HCT116 (cell line): ENCODE results near the gene CDK10. TPM values are rescaled to one million over a fixed set of nuclear protein-coding genes. Genes with fewer than 3 reads are reported as not detected.
A peak's percentile ranks its signal among the peaks of the same experiment; 100 is the strongest.

ENCODE experiments used
- ATAC-seq: fragments of 200-7000 bp; cut with Tn5 transposase; 2 replicates; pipeline ENCODE4 v1.9.1; 2020; ENCODE audit warnings: mild to moderate bottlenecking, moderate library complexity
- BruUV-seq: library from RNA; stranded (reverse); fragments of 400-500 nt; replicated peaks from 2 replicates; lab custom pipeline; 2021; lab: Mats Ljungman, UMichigan
- CTCF ChIA-PET: fragments of 300-600 bp; sonication (Branson Sonifier 250); formaldehyde crosslinking; loops from one replicate; lab custom pipeline; 2021; ENCODE audit warnings: antibody characterized with exemption; lab: Charles Lee
- POLR2A ChIA-PET: fragments of 300-600, 350-600 bp; sonication (Branson Sonifier 250); formaldehyde crosslinking; loops from one replicate; lab custom pipeline; 2021; ENCODE audit warnings: antibody characterized with exemption; lab: Charles Lee
- RAD21 ChIA-PET, 2 experiments: fragments of 300-600 bp; sonication (Branson Sonifier 250); formaldehyde crosslinking; loops; one replicate each; lab custom pipeline; 2023; ENCODE audit warnings: low total read pairs in 2 of 2; ENCODE audit not compliant: uncharacterized antibody in 2 of 2, unreplicated experiment in 2 of 2, low non-redundant PET in 1 of 2; lab: Charles Lee
- DNase-seq: peaks from one replicate; pipeline ENCODE4 v3.0.0-alpha.2; 2010; ENCODE audit warnings: low read depth, low spot score
- H2AFZ ChIP-seq: fragments of 200-600 bp; shearing (Covaris generic), sonication (generic); 2 replicates; pipeline ENCODE4 v1.6.1; 2017; ENCODE audit warnings: low read depth, mixed run types, mixed read lengths, antibody characterized with exemption, low read length; ENCODE audit not compliant: poor library complexity, severe bottlenecking
- H3K27ac ChIP-seq: 2 replicates; pipeline ENCODE4 v1.5.1; 2012; ENCODE audit warnings: low read depth, low read length
- H3K27me3 ChIP-seq: fragments of 200-600 bp; sonication (generic); 2 replicates; pipeline ENCODE4 v1.6.1; 2016; ENCODE audit warnings: mixed run types, low read length, mixed read lengths; ENCODE audit not compliant: insufficient read depth
- H3K36me3 ChIP-seq, 2 experiments: fragments of 200-500 bp in 1 of 2; fragments of 200-600 bp in 1 of 2; sonication (Bioruptor generic) in 1 of 2; sonication (generic) in 1 of 2; 2 replicates each; pipeline versions ENCODE4 v1.5.1 to v1.6.1; 2014 to 2016; ENCODE audit warnings: low read length in 2 of 2, inconsistent platforms in 1 of 2, mixed read lengths in 1 of 2, mixed run types in 1 of 2; ENCODE audit not compliant: insufficient read depth in 2 of 2, control insufficient read depth in 1 of 2
- H3K4me1 ChIP-seq, 2 experiments: fragments of 200-600 bp in 1 of 2; sonication (generic) in 1 of 2; 2 replicates each; pipeline versions ENCODE4 v1.5.1 to v1.6.1; 2012 to 2017; ENCODE audit warnings: low read length in 2 of 2, inconsistent platforms in 1 of 2, mild to moderate bottlenecking in 1 of 2, mixed read lengths in 1 of 2, mixed run types in 1 of 2, moderate library complexity in 1 of 2; ENCODE audit not compliant: insufficient read depth in 2 of 2, control insufficient read depth in 1 of 2
- H3K4me2 ChIP-seq: fragments of 200-600 bp; sonication (generic); 2 replicates; pipeline ENCODE4 v1.6.1; 2017; ENCODE audit warnings: mixed run types, low read length, mixed read lengths
- H3K4me3 ChIP-seq, 2 experiments: fragments of 200-600 bp in 1 of 2; sonication (generic) in 1 of 2; replicated peaks in 1 of 2; 2 replicates each; pipeline ENCODE4 v1.5.1; 2011 to 2016; ENCODE audit warnings: low read length in 2 of 2, control low read depth in 1 of 2, low read depth in 1 of 2, mild to moderate bottlenecking in 1 of 2, mixed read lengths in 1 of 2, mixed run types in 1 of 2
- H3K79me2 ChIP-seq: fragments of 200-600 bp; sonication (generic); 2 replicates; pipeline ENCODE4 v1.6.1; 2017; ENCODE audit warnings: mild to moderate bottlenecking, mixed run types, low read length, moderate library complexity, mixed read lengths; ENCODE audit not compliant: insufficient read depth
- H3K9ac ChIP-seq: fragments of 200-600 bp; sonication (generic); 2 replicates; pipeline ENCODE4 v1.6.1; 2016; ENCODE audit warnings: low read length, mixed read lengths
- H3K9me2 ChIP-seq: fragments of 200-600 bp; sonication (generic), shearing (Covaris generic); 2 replicates; pipeline ENCODE4 v1.6.1; 2017; ENCODE audit warnings: mixed run types, mild to moderate bottlenecking, moderate library complexity; ENCODE audit not compliant: insufficient read depth
- H3K9me3 ChIP-seq, 2 experiments: fragments of 200-500 bp in 1 of 2; fragments of 200-600 bp in 1 of 2; sonication (Bioruptor generic) in 1 of 2; sonication (generic) in 1 of 2; 2 replicates each; pipeline ENCODE4 v1.6.1; 2014 to 2017; ENCODE audit warnings: low read length in 2 of 2, mixed read lengths in 2 of 2, inconsistent platforms in 1 of 2, low read depth in 1 of 2, mild to moderate bottlenecking in 1 of 2, mixed run types in 1 of 2, moderate library complexity in 1 of 2; ENCODE audit not compliant: control insufficient read depth in 1 of 2, insufficient read depth in 1 of 2
- H4K20me1 ChIP-seq: fragments of 200-600 bp; sonication (generic), shearing (Covaris generic); 2 replicates; pipeline ENCODE4 v1.6.1; 2017; ENCODE audit warnings: mixed run types, mild to moderate bottlenecking, moderate library complexity; ENCODE audit not compliant: insufficient read depth
- CBX3 ChIP-seq: IDR thresholded peaks from 2 replicates; pipeline ENCODE4 v1.6.1; 2012; ENCODE audit warnings: low read depth
- CEBPB ChIP-seq: IDR thresholded peaks from 2 replicates; pipeline ENCODE4 v1.6.1; 2012; ENCODE audit warnings: low read depth
- EGR1 ChIP-seq: IDR thresholded peaks from 2 replicates; pipeline ENCODE4 v1.6.1; 2012; ENCODE audit warnings: low read depth
- ELF1 ChIP-seq: IDR thresholded peaks from 2 replicates; pipeline ENCODE4 v1.6.1; 2012; ENCODE audit warnings: low read depth, borderline replicate concordance
- EZH2 ChIP-seq: fragments of 200-600 bp; sonication (generic); IDR thresholded peaks from 2 replicates; pipeline ENCODE4 v1.6.1; 2017; ENCODE audit warnings: antibody characterized with exemption, mixed run types
- EZH2phosphoT487 ChIP-seq: fragments of 200-600 bp; IDR thresholded peaks from 2 replicates; pipeline ENCODE4 v1.6.1; 2018; ENCODE audit warnings: antibody characterized with exemption, borderline replicate concordance
- FOSL1 ChIP-seq: IDR thresholded peaks from 2 replicates; pipeline ENCODE4 v1.6.1; 2012; ENCODE audit warnings: low read depth
- JUND ChIP-seq: IDR thresholded peaks from 2 replicates; pipeline ENCODE4 v1.6.1; 2012
- POLR2A ChIP-seq: IDR thresholded peaks from 2 replicates; pipeline ENCODE4 v1.7.0; 2011; ENCODE audit warnings: borderline replicate concordance; ENCODE audit not compliant: insufficient read depth, insufficient read length; ENCODE audit errors: extremely low read depth
- POLR2AphosphoS5 ChIP-seq: IDR thresholded peaks from 2 replicates; pipeline ENCODE4 v1.6.1; 2011; ENCODE audit warnings: mild to moderate bottlenecking, low read depth, low read length, moderate library complexity
- RAD21 ChIP-seq: IDR thresholded peaks from 2 replicates; pipeline ENCODE4 v1.6.1; 2012; ENCODE audit warnings: low read depth, mild to moderate bottlenecking
- REST ChIP-seq: IDR thresholded peaks from 2 replicates; pipeline ENCODE4 v1.6.1; 2012; ENCODE audit warnings: low read depth
- SIN3A ChIP-seq: IDR thresholded peaks from 2 replicates; pipeline ENCODE4 v1.6.1; 2012; ENCODE audit warnings: low read depth
- SP1 ChIP-seq: IDR thresholded peaks from 2 replicates; pipeline ENCODE4 v1.6.1; 2012; ENCODE audit warnings: low read depth
- SRF ChIP-seq: IDR thresholded peaks from 2 replicates; pipeline ENCODE4 v1.6.1; 2012; ENCODE audit warnings: low read depth
- YY1 ChIP-seq: IDR thresholded peaks from 2 replicates; pipeline ENCODE4 v1.6.1; 2011; ENCODE audit warnings: low read length, low read depth, moderate library complexity, mild to moderate bottlenecking; ENCODE audit not compliant: insufficient replicate concordance; ENCODE audit errors: extremely low read depth
- ZFX ChIP-seq: fragments of 450-650 bp; IDR thresholded peaks from 2 replicates; pipeline ENCODE4 v1.6.1; 2017
- ZNF274 ChIP-seq: fragments of 200-500 bp; sonication (Bioruptor generic); IDR thresholded peaks from 2 replicates; pipeline ENCODE4 v1.6.1; 2014; ENCODE audit warnings: mild to moderate bottlenecking, low read depth, low read length, inconsistent platforms
- intact Hi-C: fragments of 100-400 bp; cut with micrococcal nuclease; formaldehyde crosslinking; loops from 2 replicates; pipeline ENCODE4 v1.10.0; 2022
- total RNA-seq: library from RNA; stranded (reverse); gene quantifications from one replicate; pipeline ENCODE4 v1.2.1, GENCODE V29; 2021; ENCODE audit not compliant: unreplicated experiment
- TF ChIP-seq, protein P1 (sequence below): IDR thresholded peaks from 2 replicates; pipeline ENCODE4 v1.6.1; 2012
- TF ChIP-seq, protein P2 (sequence below): IDR thresholded peaks from 2 replicates; pipeline ENCODE4 v1.6.1; 2012
- TF ChIP-seq, protein P3 (sequence below): IDR thresholded peaks from 2 replicates; pipeline ENCODE4 v1.6.1; 2011; ENCODE audit warnings: mild to moderate bottlenecking, low read length, moderate library complexity; ENCODE audit not compliant: insufficient replicate concordance; ENCODE audit errors: extremely low read depth
- TF ChIP-seq, protein P4 (sequence below), 3 experiments: fragments of 200-600 bp in 1 of 3; sonication (generic) in 1 of 3; IDR thresholded peaks in 2 of 3; conservative IDR thresholded peaks in 1 of 3; 2 replicates each; pipeline ENCODE4 v1.5.1; 2012 to 2017; ENCODE audit warnings: low read depth in 2 of 3, low read length in 2 of 3, antibody characterized with exemption in 1 of 3, borderline replicate concordance in 1 of 3, control low read depth in 1 of 3, mild to moderate bottlenecking in 1 of 3, mixed read lengths in 1 of 3, mixed run types in 1 of 3, moderate library complexity in 1 of 3; ENCODE audit not compliant: insufficient read depth in 1 of 3

CDK10 gene
- total RNA-seq, 1 experiment from 2014 or later: 165 TPM

DNA sequence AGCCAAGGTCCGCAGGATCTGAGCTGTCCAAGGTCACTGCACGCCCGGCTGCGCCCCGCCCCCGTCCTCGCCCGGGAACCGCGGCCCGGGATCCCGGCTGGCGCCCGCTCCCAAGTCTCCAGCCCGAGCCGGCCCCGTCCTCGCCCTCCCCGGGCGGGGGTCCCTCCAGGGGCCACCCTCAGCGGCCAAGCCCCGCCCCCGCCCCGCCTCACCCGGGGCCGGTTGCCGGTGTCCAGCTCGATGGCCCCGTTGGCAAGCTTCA, 34.0 kb downstream of the CDK10 start:
- ChIA-PET CTCF (interaction anchor here (1.7 kb wide), 1 partner anchor 15 kb away, joined by 7 read pairs; no protein-coding TSS in a partner anchor), POLR2A (interaction anchor here (1.5 to 1.6 kb wide), 2 partner anchors 10 to 15 kb away, joined by 6 to 12 read pairs; no protein-coding TSS in a partner anchor)
- TF ChIP-seq RAD21: no peak
- TF ChIP-seq EZH2: no peak
- TF ChIP-seq, protein P1, sequence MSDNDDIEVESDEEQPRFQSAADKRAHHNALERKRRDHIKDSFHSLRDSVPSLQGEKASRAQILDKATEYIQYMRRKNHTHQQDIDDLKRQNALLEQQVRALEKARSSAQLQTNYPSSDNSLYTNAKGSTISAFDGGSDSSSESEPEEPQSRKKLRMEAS: no peak
- no peak for TF ChIP-seq FOSL1
- no peak for TF ChIP-seq SP1
- no peak for TF ChIP-seq REST
- no peak for TF ChIP-seq CBX3
- no peak for TF ChIP-seq ELF1
- TF ChIP-seq YY1: no peak
- TF ChIP-seq EGR1: no peak
- TF ChIP-seq SIN3A: no peak
- TF ChIP-seq JUND: no peak
- no peak for TF ChIP-seq POLR2AphosphoS5
- TF ChIP-seq, protein P2, sequence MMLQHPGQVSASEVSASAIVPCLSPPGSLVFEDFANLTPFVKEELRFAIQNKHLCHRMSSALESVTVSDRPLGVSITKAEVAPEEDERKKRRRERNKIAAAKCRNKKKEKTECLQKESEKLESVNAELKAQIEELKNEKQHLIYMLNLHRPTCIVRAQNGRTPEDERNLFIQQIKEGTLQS: no peak
- TF ChIP-seq EZH2phosphoT487: no peak
- 0 out of 2 replicates have a peak, but pooled peaks have one; percentile 34 for TF ChIP-seq ZFX
- TF ChIP-seq, protein P3, sequence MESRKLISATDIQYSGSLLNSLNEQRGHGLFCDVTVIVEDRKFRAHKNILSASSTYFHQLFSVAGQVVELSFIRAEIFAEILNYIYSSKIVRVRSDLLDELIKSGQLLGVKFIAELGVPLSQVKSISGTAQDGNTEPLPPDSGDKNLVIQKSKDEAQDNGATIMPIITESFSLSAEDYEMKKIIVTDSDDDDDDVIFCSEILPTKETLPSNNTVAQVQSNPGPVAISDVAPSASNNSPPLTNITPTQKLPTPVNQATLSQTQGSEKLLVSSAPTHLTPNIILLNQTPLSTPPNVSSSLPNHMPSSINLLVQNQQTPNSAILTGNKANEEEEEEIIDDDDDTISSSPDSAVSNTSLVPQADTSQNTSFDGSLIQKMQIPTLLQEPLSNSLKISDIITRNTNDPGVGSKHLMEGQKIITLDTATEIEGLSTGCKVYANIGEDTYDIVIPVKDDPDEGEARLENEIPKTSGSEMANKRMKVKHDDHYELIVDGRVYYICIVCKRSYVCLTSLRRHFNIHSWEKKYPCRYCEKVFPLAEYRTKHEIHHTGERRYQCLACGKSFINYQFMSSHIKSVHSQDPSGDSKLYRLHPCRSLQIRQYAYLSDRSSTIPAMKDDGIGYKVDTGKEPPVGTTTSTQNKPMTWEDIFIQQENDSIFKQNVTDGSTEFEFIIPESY: no peak
- TF ChIP-seq, protein P4, sequence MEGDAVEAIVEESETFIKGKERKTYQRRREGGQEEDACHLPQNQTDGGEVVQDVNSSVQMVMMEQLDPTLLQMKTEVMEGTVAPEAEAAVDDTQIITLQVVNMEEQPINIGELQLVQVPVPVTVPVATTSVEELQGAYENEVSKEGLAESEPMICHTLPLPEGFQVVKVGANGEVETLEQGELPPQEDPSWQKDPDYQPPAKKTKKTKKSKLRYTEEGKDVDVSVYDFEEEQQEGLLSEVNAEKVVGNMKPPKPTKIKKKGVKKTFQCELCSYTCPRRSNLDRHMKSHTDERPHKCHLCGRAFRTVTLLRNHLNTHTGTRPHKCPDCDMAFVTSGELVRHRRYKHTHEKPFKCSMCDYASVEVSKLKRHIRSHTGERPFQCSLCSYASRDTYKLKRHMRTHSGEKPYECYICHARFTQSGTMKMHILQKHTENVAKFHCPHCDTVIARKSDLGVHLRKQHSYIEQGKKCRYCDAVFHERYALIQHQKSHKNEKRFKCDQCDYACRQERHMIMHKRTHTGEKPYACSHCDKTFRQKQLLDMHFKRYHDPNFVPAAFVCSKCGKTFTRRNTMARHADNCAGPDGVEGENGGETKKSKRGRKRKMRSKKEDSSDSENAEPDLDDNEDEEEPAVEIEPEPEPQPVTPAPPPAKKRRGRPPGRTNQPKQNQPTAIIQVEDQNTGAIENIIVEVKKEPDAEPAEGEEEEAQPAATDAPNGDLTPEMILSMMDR (IDR thresholded peaks at IDR 0.05 in 2 of 3, conservative IDR thresholded peaks at IDR 0.05 in 1 of 3; ENCODE audit: borderline replicate concordance in 1 of 3, insufficient read depth in 1 of 3, low read depth in 2 of 3, low read length in 2 of 3): no peak
- TF ChIP-seq POLR2A: peak; percentile 16
- no peak for TF ChIP-seq SRF
- no peak for TF ChIP-seq CEBPB
- no peak for TF ChIP-seq ZNF274

More for the DNA sequence above, 34.0 kb downstream of the CDK10 start:
- no peak overlapping the region for H2AFZ ChIP-seq
- H3K9me3 ChIP-seq: no peaks in the 10 kb centered on the region
- peak; percentile 21 for ATAC-seq
- intact Hi-C loops: loop anchor here (2.0 kb wide), 1 partner anchor 96 kb away; the partner anchor contains the start of gene FANCA
- H3K4me2 ChIP-seq: peak overlapping the region; percentile 86
- H3K9ac ChIP-seq: peak overlapping the region; percentile 78
- no peak for DNase-seq
- peaks cover 3% of the 10 kb centered on the region; the same call in 1 of the 2 replicates for H4K20me1 ChIP-seq
- peaks cover 28 to 58% of the 10 kb centered on the region in 2 experiments for H3K4me1 ChIP-seq
- H3K36me3 ChIP-seq: peaks cover 16 to 28% of the 10 kb centered on the region in 2 experiments; a peak in 3 of 4 replicates
- H3K27me3 ChIP-seq: no peaks in the 10 kb centered on the region
- no peaks in the 10 kb centered on the region for H3K9me2 ChIP-seq
- peaks cover 35% of the 10 kb centered on the region; the same call in 1 of the 2 replicates for H3K79me2 ChIP-seq
- peak overlapping the region; percentile 97 for H3K27ac ChIP-seq
- RAD21 ChIA-PET: interaction anchor here in 1 of 2 experiments (0.9 kb wide), 1 partner anchor 20 kb away, joined by 4 read pairs; no protein-coding TSS in a partner anchor
- peak overlapping the region; percentile 70 to 88 for H3K4me3 ChIP-seq
- no TSS peak for BruUV-seq
